Activated naive CD8-positive, alpha-beta T cell (primary cell): ENCODE data around the gene SETD7.

Source experiments
- H3K27ac Mint-ChIP-seq: one replicate; pipeline ENCODE4 v1.8.0; 2021; ENCODE audit warnings: mixed read lengths
- H3K27me3 Mint-ChIP-seq: one replicate; pipeline ENCODE4 v1.8.0; 2021; ENCODE audit warnings: mixed read lengths
- H3K36me3 Mint-ChIP-seq: one replicate; pipeline ENCODE4 v1.8.0; 2021; ENCODE audit warnings: mixed read lengths
- H3K4me1 Mint-ChIP-seq: one replicate; pipeline ENCODE4 v1.8.0; 2021; ENCODE audit warnings: low read depth, mixed read lengths
- H3K4me3 Mint-ChIP-seq: one replicate; pipeline ENCODE4 v1.8.0; 2021; ENCODE audit warnings: mild to moderate bottlenecking, mixed read lengths
- H3K9me3 Mint-ChIP-seq: one replicate; pipeline ENCODE4 v1.8.0; 2021; ENCODE audit warnings: low read depth, mixed read lengths

SETD7 gene

GRCh38 chr4:139585473-139585872, 29.5 kb upstream of the SETD7 start:
- Mint-ChIP-seq H3K4me3 (no peak overlapping the region), H3K9me3 (no peaks in the 10 kb centered on the region), H3K27me3 (peaks cover 7% of the 10 kb centered on the region), H3K27ac (no peak overlapping the region), H3K4me1 (no peaks in the 10 kb centered on the region), H3K36me3 (no peaks in the 10 kb centered on the region)

DNA sequence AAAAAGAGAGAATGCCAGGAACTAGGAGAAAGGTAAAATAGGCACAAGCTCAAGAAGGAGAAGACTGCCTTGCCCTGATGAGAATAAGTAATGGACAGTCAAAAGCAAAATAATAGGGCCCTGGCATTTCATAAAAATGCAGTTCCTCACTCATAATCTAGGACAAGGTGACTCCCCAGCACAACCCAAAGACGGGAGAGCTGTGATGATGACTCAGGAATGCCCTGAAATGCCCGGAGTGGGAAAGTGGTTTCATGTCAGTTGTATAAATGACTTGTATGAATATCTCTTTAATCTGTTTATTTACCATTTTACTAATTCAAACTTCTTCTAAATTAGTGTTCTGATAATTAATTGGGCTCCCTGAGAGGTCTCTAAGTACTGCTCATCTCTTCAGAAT, 28.8 kb upstream of the SETD7 start:
- Mint-ChIP-seq H3K27ac (no peak overlapping the region), H3K4me1 (no peaks in the 10 kb centered on the region), H3K9me3 (no peaks in the 10 kb centered on the region), H3K4me3 (no peak overlapping the region), H3K36me3 (no peaks in the 10 kb centered on the region), H3K27me3 (peaks cover 8% of the 10 kb centered on the region)

DNA sequence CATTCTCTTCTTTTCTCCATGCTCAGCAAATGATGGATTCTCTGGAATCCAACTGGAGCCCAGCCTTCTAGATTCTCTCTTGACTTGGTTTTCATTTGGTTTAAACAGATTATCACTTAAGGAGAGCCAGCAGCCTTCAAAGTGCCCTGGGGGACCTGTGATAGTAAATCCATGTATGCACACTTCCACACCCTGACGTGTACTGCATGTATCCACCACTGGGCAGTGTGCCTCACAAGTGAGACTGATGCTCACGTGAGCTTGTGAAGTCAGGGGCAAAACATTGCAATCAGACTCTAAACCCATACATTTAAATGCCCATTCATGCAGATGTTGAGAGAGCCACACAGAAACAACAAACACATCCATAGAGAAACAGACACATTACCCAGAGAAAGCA, 28.0 kb upstream of the SETD7 start:
- Mint-ChIP-seq H3K36me3 (no peaks in the 10 kb centered on the region), H3K27me3 (peaks cover 8% of the 10 kb centered on the region), H3K4me3 (no peak overlapping the region), H3K9me3 (no peaks in the 10 kb centered on the region), H3K27ac (no peak overlapping the region), H3K4me1 (no peaks in the 10 kb centered on the region)

DNA sequence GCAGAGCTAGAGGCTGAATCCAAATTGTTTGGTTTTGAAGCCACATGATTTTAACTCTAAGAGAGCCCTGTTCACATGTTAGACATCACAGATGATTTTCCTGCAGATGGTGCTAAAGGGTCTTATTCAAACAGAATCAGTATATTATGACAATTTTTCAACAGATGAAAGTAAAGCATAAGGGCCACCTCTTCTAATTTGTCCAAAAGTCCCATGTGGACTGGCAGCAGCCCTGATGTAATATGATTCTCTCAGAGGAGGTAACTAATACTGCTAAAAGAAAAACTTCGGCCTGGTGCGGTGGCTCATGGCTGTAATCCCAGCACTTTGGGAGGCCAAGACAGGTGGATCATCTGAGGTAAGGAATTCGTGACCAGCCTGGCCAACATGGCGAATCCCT, 26.0 kb upstream of the SETD7 start:
- no peaks in the 10 kb centered on the region for H3K36me3 Mint-ChIP-seq
- no peak overlapping the region for H3K4me3 Mint-ChIP-seq
- no peak overlapping the region for H3K27ac Mint-ChIP-seq
- no peaks in the 10 kb centered on the region for H3K4me1 Mint-ChIP-seq
- peaks cover 8% of the 10 kb centered on the region for H3K27me3 Mint-ChIP-seq
- H3K9me3 Mint-ChIP-seq = no peaks in the 10 kb centered on the region

GRCh38 chr4:139581096-139581495, 25.1 kb upstream of the SETD7 start:
- Mint-ChIP-seq H3K4me3 (no peak overlapping the region), H3K36me3 (no peaks in the 10 kb centered on the region)

DNA sequence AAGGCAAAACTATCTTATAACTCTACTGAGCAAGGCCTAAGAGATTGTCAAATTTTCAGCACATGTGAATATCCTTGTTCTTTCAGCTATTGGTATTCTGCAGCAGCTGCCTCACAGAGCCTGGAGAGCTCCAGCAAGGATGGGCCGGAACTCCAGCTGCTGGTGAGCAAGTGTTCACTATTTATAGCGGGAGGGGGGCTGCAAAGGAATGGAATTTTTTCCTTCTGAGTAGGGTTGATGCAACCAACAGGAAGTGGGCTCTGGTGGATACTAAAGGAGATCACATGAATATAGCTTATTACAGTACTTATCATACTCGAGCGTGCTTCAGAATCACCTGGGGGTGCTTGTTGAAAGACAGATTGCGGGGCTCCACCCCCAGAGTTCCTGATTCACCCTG, 20.2 kb upstream of the SETD7 start:
- H3K36me3 Mint-ChIP-seq = no peaks in the 10 kb centered on the region
- peaks cover 2% of the 10 kb centered on the region for H3K27me3 Mint-ChIP-seq
- no peaks in the 10 kb centered on the region for H3K9me3 Mint-ChIP-seq
- no peaks in the 10 kb centered on the region for H3K4me1 Mint-ChIP-seq
- no peak overlapping the region for H3K27ac Mint-ChIP-seq
- H3K4me3 Mint-ChIP-seq = no peak overlapping the region

More at GRCh38 chr4:139581096-139581495, 25.1 kb upstream of the SETD7 start:
- Mint-ChIP-seq H3K9me3 (no peaks in the 10 kb centered on the region), H3K27me3 (peaks cover 8% of the 10 kb centered on the region), H3K27ac (no peak overlapping the region), H3K4me1 (no peaks in the 10 kb centered on the region)

DNA sequence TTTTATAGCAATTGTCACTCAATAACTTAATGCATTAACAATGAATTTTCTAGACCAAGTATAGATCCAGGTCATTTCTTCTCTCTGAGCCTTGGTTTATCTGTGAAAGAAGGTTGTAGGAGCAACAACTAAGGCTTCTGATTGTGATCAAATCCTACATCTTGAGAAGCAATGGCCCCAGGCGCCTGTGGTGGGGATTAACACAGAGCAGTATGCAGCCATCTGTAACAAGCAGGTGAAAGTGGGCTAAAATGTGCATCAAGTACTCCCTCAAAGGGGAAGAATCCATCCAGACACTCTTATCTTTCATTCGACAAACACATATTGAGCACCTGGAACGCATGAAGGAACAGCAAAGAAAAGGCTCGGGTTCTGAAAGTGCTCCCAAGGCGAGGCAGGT, 19.1 kb upstream of the SETD7 start:
- Mint-ChIP-seq H3K9me3 (no peaks in the 10 kb centered on the region), H3K4me1 (no peaks in the 10 kb centered on the region), H3K27ac (no peak overlapping the region), H3K36me3 (no peaks in the 10 kb centered on the region), H3K4me3 (no peak overlapping the region), H3K27me3 (no peaks in the 10 kb centered on the region)

GRCh38 chr4:139574641-139575040, 18.6 kb upstream of the SETD7 start:
- Mint-ChIP-seq H3K27ac (no peak overlapping the region), H3K9me3 (no peaks in the 10 kb centered on the region), H3K4me1 (no peaks in the 10 kb centered on the region), H3K27me3 (no peaks in the 10 kb centered on the region), H3K36me3 (no peaks in the 10 kb centered on the region), H3K4me3 (no peak overlapping the region)

GRCh38 chr4:139568206-139568955, 12.4 kb upstream of the SETD7 start:
- H3K36me3 Mint-ChIP-seq = no peaks in the 10 kb centered on the region
- no peak overlapping the region for H3K4me3 Mint-ChIP-seq
- H3K4me1 Mint-ChIP-seq = no peaks in the 10 kb centered on the region
- H3K27me3 Mint-ChIP-seq = peaks cover 2% of the 10 kb centered on the region
- no peaks in the 10 kb centered on the region for H3K9me3 Mint-ChIP-seq
- H3K27ac Mint-ChIP-seq = no peak overlapping the region

- peaks cover 2% of the 10 kb centered on the region for H3K27me3 Mint-ChIP-seq
- no peak overlapping the region for H3K27ac Mint-ChIP-seq
These were observed 11.3 kb upstream of the SETD7 start for GRCh38 chr4:139567159-139567870.

DNA sequence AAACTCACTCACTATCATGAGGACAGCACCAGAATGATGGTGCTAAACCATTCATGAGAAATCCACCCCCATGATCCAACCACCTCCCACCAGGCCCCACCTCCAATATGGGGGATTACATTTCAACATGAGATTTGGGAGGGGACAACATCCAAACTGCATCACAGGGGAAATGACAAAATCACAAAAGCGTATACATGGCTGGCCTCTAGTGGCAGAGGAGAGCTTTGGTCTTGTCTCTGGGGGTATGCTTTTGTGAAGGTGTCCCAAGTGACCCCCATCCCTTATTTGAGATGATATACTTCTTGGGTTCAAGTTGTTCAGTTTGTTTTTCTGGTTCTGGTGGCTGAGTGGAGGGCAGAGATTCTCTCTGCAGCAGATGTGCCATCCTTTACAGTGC, 8.5 kb upstream of the SETD7 start:
- no peak overlapping the region for H3K27ac Mint-ChIP-seq
- no peaks in the 10 kb centered on the region for H3K9me3 Mint-ChIP-seq
- no peaks in the 10 kb centered on the region for H3K36me3 Mint-ChIP-seq
- H3K4me1 Mint-ChIP-seq = peaks cover 8% of the 10 kb centered on the region
- H3K27me3 Mint-ChIP-seq = peaks cover 2% of the 10 kb centered on the region
- no peak overlapping the region for H3K4me3 Mint-ChIP-seq

More at GRCh38 chr4:139567159-139567870, 11.3 kb upstream of the SETD7 start:
- Mint-ChIP-seq H3K4me1 (no peaks in the 10 kb centered on the region), H3K9me3 (no peaks in the 10 kb centered on the region), H3K4me3 (no peak overlapping the region), H3K36me3 (no peaks in the 10 kb centered on the region)

- Mint-ChIP-seq H3K27me3 (no peaks in the 10 kb centered on the region), H3K4me3 (no peak overlapping the region), H3K4me1 (peaks cover 11% of the 10 kb centered on the region), H3K27ac (no peak overlapping the region), H3K36me3 (no peaks in the 10 kb centered on the region), H3K9me3 (no peaks in the 10 kb centered on the region)
These were observed 7.5 kb upstream of the SETD7 start for GRCh38 chr4:139563515-139563914.

DNA sequence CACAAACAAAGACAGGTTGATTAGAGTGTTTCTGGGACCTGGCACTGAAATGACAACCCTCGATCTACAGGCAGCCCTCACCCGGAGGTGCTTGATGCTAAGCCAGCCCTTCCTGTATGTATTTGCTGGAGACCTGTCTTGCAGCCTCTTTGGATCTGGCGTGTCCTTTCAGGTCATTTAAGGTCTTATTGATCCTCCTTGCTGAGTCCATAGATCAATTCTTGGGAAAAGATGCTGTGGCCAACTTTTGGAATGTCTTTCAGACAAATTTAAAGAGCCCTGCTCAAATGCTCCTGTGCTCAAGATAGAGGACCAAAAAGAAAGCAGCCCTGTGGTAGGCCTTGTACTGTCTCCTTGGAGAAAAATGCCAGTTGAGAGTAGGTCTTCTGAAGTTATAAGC, 6.8 kb upstream of the SETD7 start:
- H3K36me3 Mint-ChIP-seq = no peaks in the 10 kb centered on the region
- H3K4me1 Mint-ChIP-seq = peaks cover 14% of the 10 kb centered on the region
- no peak overlapping the region for H3K4me3 Mint-ChIP-seq
- no peak overlapping the region for H3K27ac Mint-ChIP-seq
- H3K9me3 Mint-ChIP-seq = no peaks in the 10 kb centered on the region
- H3K27me3 Mint-ChIP-seq = no peaks in the 10 kb centered on the region

- no peaks in the 10 kb centered on the region for H3K36me3 Mint-ChIP-seq
- peaks cover 21% of the 10 kb centered on the region for H3K4me1 Mint-ChIP-seq
- H3K27me3 Mint-ChIP-seq = no peaks in the 10 kb centered on the region
- H3K4me3 Mint-ChIP-seq = no peak overlapping the region
- H3K27ac Mint-ChIP-seq = no peak overlapping the region
- H3K9me3 Mint-ChIP-seq = no peaks in the 10 kb centered on the region
These were observed 6.2 kb upstream of the SETD7 start for GRCh38 chr4:139562067-139562684.

GRCh38 chr4:139560406-139561104, 4.5 kb upstream of the SETD7 start:
- Mint-ChIP-seq H3K4me1 (peaks cover 26% of the 10 kb centered on the region), H3K27me3 (no peaks in the 10 kb centered on the region), H3K4me3 (no peak overlapping the region)

More at GRCh38 chr4:139560406-139561104, 4.5 kb upstream of the SETD7 start:
- no peaks in the 10 kb centered on the region for H3K9me3 Mint-ChIP-seq
- H3K36me3 Mint-ChIP-seq = no peaks in the 10 kb centered on the region
- H3K27ac Mint-ChIP-seq = no peak overlapping the region
